Activated gamma-delta T cell treated with Interleukin-2 at 50 U/mL for 16 hours (primary cell): Measurements from ENCODE around the gene MTURN.
"Not testable (repeated sequence)": the region's sequence is repeated elsewhere in the genome, so short reads cannot be mapped to it uniquely, and the experiment has no call there.

Experiments
- DNase-seq: peaks from one replicate; pipeline ENCODE4 v3.0.0-alpha.2; 2020

MTURN gene

GRCh38 chr7:30134611-30135300 is at the start of gene MTURN:
Gene MTURN, plus strand, starts transcription at chr7:30134986. Its CDS starts 151 bp downstream, at chr7:30135137.
- peak; percentile 77 for DNase-seq

- no peak for DNase-seq
Observed at GRCh38 chr7:30086529-30086928, 48.3 kb upstream of the MTURN start.

- no peak for DNase-seq
Observed at GRCh38 chr7:30087371-30087770, 47.4 kb upstream of the MTURN start.

GRCh38 chr7:30088362-30088761 is 46.4 kb upstream of the MTURN start:
- no peak for DNase-seq

- no peak for DNase-seq
Observed at GRCh38 chr7:30090111-30090510, 44.7 kb upstream of the MTURN start.

DNA sequence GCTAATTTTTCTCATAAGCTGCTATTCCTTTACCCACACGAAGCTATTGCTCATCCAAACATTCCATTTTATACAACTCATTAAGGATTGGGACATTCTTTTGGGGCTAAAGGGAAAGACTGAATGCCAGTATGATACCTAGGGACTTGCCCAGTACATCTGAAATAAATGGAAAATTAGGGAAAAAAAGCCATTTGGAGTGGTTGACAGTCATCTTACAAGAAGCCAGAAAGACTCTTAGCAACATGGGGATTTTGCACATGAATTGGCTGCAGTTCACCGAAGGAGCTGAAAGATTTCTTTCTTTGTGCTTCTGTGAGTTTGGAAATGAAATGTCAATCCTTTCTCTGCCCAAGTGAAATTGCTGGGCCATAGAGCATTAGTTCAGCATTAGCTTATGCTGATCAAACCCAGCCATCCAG is 43.3 kb upstream of the MTURN start:
- DNase-seq, result no peak

GRCh38 chr7:30091987-30092386 is 42.8 kb upstream of the MTURN start:
- no peak for DNase-seq

DNA sequence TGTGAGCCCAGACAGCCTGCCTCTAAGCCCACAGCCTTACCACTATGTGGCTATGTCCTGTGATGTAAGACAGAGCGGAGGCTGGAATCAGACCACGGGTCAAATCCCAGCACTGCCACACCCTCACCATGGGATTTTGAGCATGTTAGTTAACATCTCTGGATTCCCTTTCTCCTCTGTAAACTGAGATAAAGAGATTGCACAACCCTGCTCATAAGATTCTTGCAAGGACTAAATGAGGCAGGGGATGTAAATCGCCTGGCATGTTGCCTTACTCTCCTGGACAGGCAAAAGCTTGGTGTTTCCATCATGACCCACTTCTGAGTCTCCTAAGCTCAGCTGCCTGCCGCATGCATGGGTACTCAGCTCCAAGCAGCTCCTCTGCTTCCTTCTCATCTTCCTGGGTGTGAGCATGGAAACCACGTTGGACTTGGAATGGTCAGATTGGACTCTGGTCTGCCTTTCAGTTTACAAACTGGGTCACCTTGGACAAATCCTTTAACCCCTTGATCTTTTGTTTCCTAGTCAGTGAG is 41.3 kb upstream of the MTURN start:
- no peak for DNase-seq

- DNase-seq, result not testable (repeated sequence)
Observed at GRCh38 chr7:30098599-30098998, 36.2 kb upstream of the MTURN start.

- DNase-seq, result no peak
Observed at GRCh38 chr7:30102281-30102680, 32.5 kb upstream of the MTURN start.

DNA sequence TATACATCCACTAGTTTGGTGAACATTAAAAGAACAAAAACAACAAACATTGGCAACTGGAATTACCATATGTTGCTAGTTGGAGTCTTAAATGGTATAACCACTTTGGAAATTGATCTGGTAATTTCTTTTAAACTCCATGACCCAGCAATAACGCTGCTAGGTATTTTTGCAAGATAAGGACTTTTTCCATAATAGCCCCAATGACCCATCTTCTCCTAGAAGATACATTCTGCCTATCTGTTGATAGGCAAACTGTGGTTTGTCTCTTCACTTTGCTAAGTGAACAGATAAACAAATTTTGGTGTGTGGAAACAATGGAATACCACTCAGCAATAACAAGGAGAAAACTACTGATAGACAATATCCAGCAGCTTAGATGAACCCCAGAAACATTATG is 30.6 kb upstream of the MTURN start:
- no peak for DNase-seq

DNA sequence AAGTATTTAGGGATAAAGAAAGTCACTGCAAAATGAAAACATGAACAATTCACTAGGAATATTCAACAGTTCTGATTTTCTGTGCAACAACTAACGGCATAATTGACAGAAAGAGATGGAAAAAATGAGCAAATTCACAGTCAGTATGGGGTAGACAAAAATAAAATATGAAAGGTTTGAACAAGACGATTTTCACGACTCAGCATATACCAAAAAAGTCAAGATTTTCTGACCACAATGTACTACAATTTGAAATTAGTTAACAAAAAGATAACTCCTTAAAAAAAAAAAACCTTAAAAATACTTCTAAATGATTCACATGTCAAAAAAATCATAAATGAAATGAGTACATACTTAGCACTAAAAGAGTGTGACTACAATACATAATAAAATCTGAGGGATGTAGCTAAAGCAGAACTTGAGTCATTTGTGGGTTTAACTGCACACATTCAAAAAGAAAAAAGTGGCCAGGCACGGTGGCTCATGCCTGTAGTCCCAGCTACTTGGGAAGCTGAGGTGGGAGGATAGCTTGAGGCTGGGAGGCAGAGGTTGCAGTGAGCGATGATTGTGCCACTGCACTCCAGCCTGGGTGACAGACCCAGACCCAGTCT is 22.6 kb upstream of the MTURN start:
- DNase-seq, result no peak

DNA sequence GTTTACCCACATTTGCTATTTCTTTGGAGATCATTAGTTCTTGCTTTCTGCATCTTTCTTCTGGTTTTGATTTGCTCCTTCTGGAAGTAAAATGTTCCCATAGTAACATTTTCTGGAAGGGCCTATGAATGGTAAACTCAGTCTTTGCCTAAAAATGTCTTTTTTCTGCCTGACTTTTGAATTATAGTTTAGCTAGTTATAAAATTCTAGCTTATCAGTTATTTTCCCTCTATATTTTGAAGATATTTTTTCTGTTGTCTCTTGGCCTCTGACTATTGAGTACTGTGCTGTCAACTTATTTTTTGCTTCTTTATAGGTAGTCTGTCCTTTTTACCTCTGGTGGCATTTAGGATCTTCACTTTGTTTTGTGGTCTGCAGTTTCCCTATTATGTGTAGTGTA is 21.6 kb upstream of the MTURN start:
- DNase-seq, result no peak

GRCh38 chr7:30114536-30115238 is 20.1 kb upstream of the MTURN start:
- DNase-seq, result no peak

DNA sequence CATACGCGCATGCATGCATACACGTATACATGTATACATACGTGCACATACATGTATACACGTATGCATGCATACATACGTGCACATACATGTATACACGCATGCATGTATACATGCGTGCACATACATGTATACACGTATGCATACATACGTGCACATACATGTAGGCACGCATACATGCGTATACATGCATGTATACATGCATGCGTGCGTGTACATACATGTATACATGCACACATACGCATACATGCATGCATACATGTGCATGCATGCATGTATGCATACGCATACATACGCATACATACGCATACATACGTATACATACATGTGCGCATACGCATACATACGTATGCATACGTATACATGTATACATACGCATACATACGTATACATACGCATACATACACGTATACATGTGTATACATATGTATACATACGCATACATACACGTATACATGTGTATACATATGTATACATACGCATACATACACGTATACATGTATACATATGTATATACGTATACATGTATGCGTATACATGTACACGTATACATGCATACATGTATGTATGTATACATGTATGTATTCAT is 19.0 kb upstream of the MTURN start:
- no peak for DNase-seq

- DNase-seq, result no peak
Observed at GRCh38 chr7:30116771-30117170, 18.0 kb upstream of the MTURN start.

DNA sequence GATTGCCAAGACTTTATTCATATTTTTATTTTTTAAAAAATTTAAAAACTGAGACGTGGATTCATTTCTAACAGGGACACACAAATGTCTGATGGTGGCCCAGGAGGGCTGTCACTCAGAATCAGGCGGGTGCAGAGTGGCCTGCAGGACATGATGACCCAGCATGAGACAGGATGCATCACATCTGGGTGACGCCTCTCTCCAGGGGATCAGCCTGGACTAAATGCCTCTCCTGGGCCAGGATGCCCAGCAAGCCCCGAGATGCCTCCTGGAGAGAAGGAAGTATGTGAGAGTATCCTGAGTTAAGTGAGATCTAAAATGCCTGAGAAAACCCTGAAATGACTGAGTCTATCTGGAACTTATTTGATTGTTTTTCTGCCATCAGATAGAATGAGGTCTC is 16.9 kb upstream of the MTURN start:
- DNase-seq, result no peak

DNA sequence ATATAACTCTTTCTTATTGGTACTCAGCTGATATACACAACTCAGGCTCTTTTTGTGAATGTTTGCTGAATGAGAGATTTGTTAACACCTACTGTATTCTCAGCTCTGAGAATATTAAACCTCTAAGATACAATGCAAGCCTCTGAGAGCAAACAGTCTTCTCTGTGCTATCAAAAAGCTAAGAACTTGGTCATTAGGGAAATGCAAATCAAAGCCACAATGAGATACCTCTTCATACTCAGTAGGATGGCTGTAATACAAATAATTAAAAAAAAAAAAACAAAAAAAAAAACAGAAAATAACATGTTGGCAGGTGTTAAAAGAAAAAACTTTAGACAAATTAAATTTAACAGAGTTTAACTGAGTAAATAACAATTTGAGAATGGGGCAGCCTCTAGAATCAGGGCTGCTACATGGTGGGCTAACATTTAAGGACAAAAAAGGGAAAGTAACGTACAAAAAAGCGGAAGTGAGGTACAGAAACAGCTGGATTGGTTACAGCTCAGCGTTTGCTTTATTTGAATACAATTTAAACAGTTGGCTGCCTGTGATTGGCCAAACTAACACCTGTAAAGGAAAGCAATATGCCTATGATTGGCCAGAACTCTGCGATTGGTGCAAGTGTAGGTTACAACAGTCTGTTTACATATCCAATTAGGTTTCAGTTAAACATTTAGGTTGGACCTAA is 14.8 kb upstream of the MTURN start:
- no peak for DNase-seq

DNA sequence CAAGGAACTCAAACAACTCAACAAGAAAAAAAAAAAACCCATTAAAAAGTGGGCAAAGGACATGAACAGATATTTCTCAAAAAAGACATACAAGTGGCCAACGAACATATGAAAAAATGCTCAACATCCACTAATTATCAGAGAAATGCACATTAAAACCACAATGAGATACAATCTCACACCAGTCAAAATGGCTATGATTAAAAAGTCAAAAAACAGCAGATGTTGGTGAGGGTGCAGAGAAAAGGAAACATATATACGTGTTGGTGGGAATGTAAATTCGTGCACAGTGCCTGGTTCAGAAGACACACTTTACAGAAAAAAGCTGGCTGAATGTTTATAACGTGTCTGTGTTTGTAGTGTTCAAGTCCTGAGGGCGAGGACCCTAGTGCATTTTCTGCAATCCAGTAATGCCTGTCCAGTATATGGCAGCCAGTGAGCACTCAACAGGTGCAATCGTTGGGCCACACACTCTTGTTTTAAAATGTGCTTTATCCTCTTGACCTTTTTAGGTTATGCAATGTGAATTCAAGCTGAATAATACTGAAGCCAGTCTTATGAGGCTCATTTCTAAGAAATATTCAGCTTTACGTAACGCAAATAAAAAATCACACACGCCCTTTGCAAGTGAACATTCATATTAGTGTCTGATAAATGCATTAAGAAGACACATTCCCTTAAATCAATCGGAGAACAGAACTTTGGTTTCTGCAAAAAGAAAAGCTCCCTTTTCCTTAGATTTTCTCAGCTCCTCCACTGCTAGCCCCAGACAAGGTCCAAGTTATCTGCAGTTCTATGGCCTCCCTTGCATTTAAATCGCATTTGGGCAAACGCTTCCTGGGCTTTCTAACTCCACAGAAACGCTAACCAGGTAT is 813 bp upstream of the MTURN start:
- no peak for DNase-seq

DNA sequence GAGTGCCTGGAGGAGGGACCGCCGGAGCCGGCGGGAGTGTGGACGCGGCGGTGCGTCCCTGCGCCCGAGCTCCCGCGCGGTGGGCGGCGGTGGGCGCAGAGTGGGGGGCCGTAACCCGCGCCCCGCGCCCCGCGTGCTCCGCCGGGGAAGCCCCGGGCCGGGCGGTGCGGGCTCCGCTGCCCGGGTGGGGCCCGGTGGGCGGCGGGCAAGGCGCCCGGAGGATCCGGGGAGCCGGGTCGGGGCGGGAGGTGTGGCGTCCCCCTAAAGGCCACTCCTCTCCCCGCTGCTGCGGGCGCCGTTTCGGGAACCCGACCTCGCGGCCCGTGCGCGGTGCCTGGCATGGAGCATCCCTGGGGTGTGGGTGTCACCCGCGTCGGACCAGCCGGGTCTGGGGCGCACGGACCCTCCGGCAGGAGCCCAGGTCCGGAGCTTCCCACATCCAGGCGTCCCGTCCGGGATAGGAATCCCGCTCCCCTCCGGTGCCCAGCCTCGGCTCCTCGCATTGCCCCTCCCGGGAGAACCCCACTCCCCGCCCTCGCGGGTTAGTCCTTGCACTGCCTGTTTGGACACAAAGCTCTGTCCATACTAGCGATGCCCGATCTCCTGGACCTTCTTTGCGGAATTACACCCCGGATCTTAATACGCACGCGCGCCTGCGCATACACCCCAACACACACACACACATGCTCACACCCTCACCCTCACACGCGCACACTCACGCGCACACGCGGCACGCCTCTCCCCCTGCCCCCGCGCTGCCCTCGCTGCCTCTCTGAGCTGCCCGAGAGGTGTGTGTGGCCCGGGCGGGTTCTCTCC is 723 bp downstream of the MTURN start:
- peak; percentile 42 for DNase-seq

- DNase-seq, result no peak
Observed at GRCh38 chr7:30136117-30136731, 1.4 kb downstream of the MTURN start.
